K562 (cell line): ENCODE measurements around the gene POMT2. TPM values are rescaled to one million over a fixed set of nuclear protein-coding genes. Genes with fewer than 3 reads are reported as not detected.

Experiments used
- ATAC-seq: fragments of 200-7000 bp; cut with Tn5 transposase; 3 replicates; pipeline ENCODE4 v1.9.1; 2020; ENCODE audit warnings: moderate library complexity
- BruUV-seq: library from RNA; stranded (reverse); fragments of 400-500 nt; replicated peaks from 2 replicates; lab custom pipeline; 2021; lab: Mats Ljungman, UMichigan
- CTCF ChIA-PET: fragments of 300-600 bp; formaldehyde crosslinking; extraction: SDS; loops from one replicate; lab custom pipeline; 2021; ENCODE audit warnings: low intra/inter-chr PET ratio; lab: Yijun Ruan, JAX
- POLR2A ChIA-PET: fragments of 300-600, 350-650 bp; sonication (Branson Sonifier 250); formaldehyde crosslinking; extraction: SDS; loops from one replicate; lab custom pipeline; 2021; ENCODE audit warnings: antibody characterized with exemption, inconsistent platforms; lab: Yijun Ruan, JAX
- DNase-seq, 4 experiments: peaks; one replicate each; pipeline versions ENCODE4 v3.0.0 to v3.0.0-alpha.2; 2011 to 2018; ENCODE audit warnings: low spot score in 3 of 4, mixed read lengths in 3 of 4; ENCODE audit errors: extremely low read depth in 1 of 4
- FAIRE-seq: peaks from 2 replicates; lab custom pipeline; 2011; peaks lifted over from hg19 to GRCh38; lab: Jason Lieb, UNC
- H2AFZ ChIP-seq: 2 replicates; pipeline ENCODE4 v1.6.0; 2011; ENCODE audit warnings: low read depth, low read length, control low read depth, inconsistent platforms
- H3K27ac ChIP-seq: fragments of 200-600 bp; 3 replicates; pipeline ENCODE4 v1.8.0; 2011; ENCODE audit warnings: low read depth, mild to moderate bottlenecking, control low read depth, inconsistent platforms, low read length, moderate library complexity, mixed read lengths; ENCODE audit errors: extremely low read depth
- H3K27me3 ChIP-seq, 2 experiments: fragments of 300-600 bp in 1 of 2; 2 replicates in 1 of 2; 3 replicates in 1 of 2; pipeline versions ENCODE4 v1.6.0 to v1.8.0; 2011; ENCODE audit warnings: inconsistent platforms in 2 of 2, low read length in 2 of 2, mild to moderate bottlenecking in 1 of 2, mixed read lengths in 1 of 2, moderate library complexity in 1 of 2; ENCODE audit not compliant: control insufficient read depth in 2 of 2, insufficient read depth in 2 of 2
- H3K36me3 ChIP-seq: fragments of 300-600 bp; 3 replicates; pipeline ENCODE4 v1.8.0; 2011; ENCODE audit warnings: mild to moderate bottlenecking, low read length, inconsistent platforms; ENCODE audit not compliant: control insufficient read depth, insufficient read depth
- H3K4me1 ChIP-seq, 2 experiments: fragments of 200-600 bp in 1 of 2; replicated peaks in 1 of 2; 2 replicates in 1 of 2; 3 replicates in 1 of 2; pipeline versions ENCODE4 v1.5.1 to v1.8.0; 2011; ENCODE audit warnings: inconsistent platforms in 2 of 2, low read length in 2 of 2, mild to moderate bottlenecking in 1 of 2, mixed read lengths in 1 of 2, moderate library complexity in 1 of 2; ENCODE audit not compliant: control insufficient read depth in 2 of 2, insufficient read depth in 2 of 2
- H3K4me2 ChIP-seq: 2 replicates; pipeline ENCODE4 v1.6.1; 2011; ENCODE audit warnings: low read length, control low read depth, inconsistent platforms, mixed read lengths; ENCODE audit not compliant: insufficient read depth
- H3K4me3 ChIP-seq: fragments of 200-600 bp; sonication (generic), shearing (Covaris generic); 2 replicates; pipeline ENCODE4 v1.5.1; 2016; ENCODE audit warnings: control low read depth, inconsistent platforms
- H3K79me2 ChIP-seq: fragments of 200-600 bp; 3 replicates; pipeline ENCODE4 v1.8.0; 2011; ENCODE audit warnings: low read length, inconsistent platforms; ENCODE audit not compliant: control insufficient read depth, insufficient read depth
- H3K9ac ChIP-seq, 2 experiments: 2 replicates each; pipeline versions ENCODE4 v1.6.0 to v1.6.1; 2011; ENCODE audit warnings: low read depth in 2 of 2, low read length in 2 of 2, control low read depth in 1 of 2, inconsistent platforms in 1 of 2, mild to moderate bottlenecking in 1 of 2, mixed read lengths in 1 of 2; ENCODE audit not compliant: insufficient read depth in 1 of 2
- H3K9me1 ChIP-seq: one replicate; pipeline ENCODE4 v1.6.0; 2011; ENCODE audit warnings: inconsistent platforms, mild to moderate bottlenecking, low read length, moderate library complexity; ENCODE audit not compliant: control insufficient read depth, insufficient read depth
- H3K9me3 ChIP-seq: replicated peaks from 2 replicates; pipeline ENCODE4 v1.5.1; 2011; ENCODE audit warnings: low read depth, low read length, inconsistent platforms; ENCODE audit not compliant: control insufficient read depth, insufficient read depth
- H4K20me1 ChIP-seq: replicated peaks from 2 replicates; pipeline ENCODE4 v1.6.1; 2011; ENCODE audit warnings: low read length, inconsistent platforms, mixed read lengths; ENCODE audit not compliant: control insufficient read depth, insufficient read depth
- CBFA2T2 ChIP-seq: fragments of 450-650 bp; conservative IDR thresholded peaks from 2 replicates; pipeline ENCODE4 v1.6.1; 2017; ENCODE audit warnings: mild to moderate bottlenecking
- HMGXB4 ChIP-seq: sonication (generic); formaldehyde crosslinking; IDR thresholded peaks from 2 replicates; pipeline ENCODE4 v1.8.1; 2023; ENCODE audit warnings: mild to moderate bottlenecking, missing genetic modification reagents
- KAT2B ChIP-seq: IDR thresholded peaks from one replicate; pipeline ENCODE4 v1.6.1; 2012; ENCODE audit warnings: low read depth, mild to moderate bottlenecking, control low read depth, inconsistent platforms, low read length, moderate library complexity
- KLF10 ChIP-seq: fragments of 250-450 bp; sonication (Bioruptor Pico); IDR thresholded peaks from 2 replicates; pipeline ENCODE4 v1.6.1; 2021; ENCODE audit warnings: matching md5 sums
- MAFG ChIP-seq: fragments of 450-650 bp; conservative IDR thresholded peaks from 2 replicates; pipeline ENCODE4 v1.6.1; 2016; ENCODE audit warnings: missing genetic modification characterization, missing compliant biosample characterization
- MECOM ChIP-seq: fragments of 250-450 bp; sonication (Bioruptor Pico); IDR thresholded peaks from 2 replicates; pipeline ENCODE4 v1.8.0; 2022; ENCODE audit warnings: inconsistent platforms
- MTA2 ChIP-seq: fragments of 450-650 bp; IDR thresholded peaks from 2 replicates; pipeline ENCODE4 v1.6.1; 2016; ENCODE audit warnings: low read depth
- PCBP2 ChIP-seq: fragments of 200-400 bp; formaldehyde crosslinking; IDR thresholded peaks from 2 replicates; pipeline ENCODE4 v1.6.1; 2018; ENCODE audit warnings: low read length, low read depth, mild to moderate bottlenecking, moderate library complexity; ENCODE audit not compliant: poor library complexity, severe bottlenecking
- SOX6 ChIP-seq: fragments of 450-650 bp; IDR thresholded peaks from 2 replicates; pipeline ENCODE4 v1.6.1; 2014; ENCODE audit warnings: mild to moderate bottlenecking
- STAT5A ChIP-seq: IDR thresholded peaks from 2 replicates; pipeline ENCODE4 v1.6.1; 2012; ENCODE audit warnings: low read length, inconsistent platforms, borderline replicate concordance
- TAL1 ChIP-seq: fragments of 450-650 bp; IDR thresholded peaks from 2 replicates; pipeline ENCODE4 v1.6.1; 2016; ENCODE audit warnings: mild to moderate bottlenecking
- TCF3 ChIP-seq: sonication (generic); formaldehyde crosslinking; IDR thresholded peaks from 2 replicates; pipeline ENCODE4 v1.4.0; 2020; ENCODE audit warnings: mild to moderate bottlenecking, missing genetic modification reagents
- TFAP4 ChIP-seq: sonication (generic); formaldehyde crosslinking; IDR thresholded peaks from 2 replicates; pipeline ENCODE4 v1.8.0; 2022; ENCODE audit warnings: missing genetic modification reagents, mild to moderate bottlenecking, moderate library complexity, borderline replicate concordance
- ZKSCAN3 ChIP-seq: fragments of 250-450 bp; sonication (Bioruptor Pico); IDR thresholded peaks from 2 replicates; pipeline ENCODE4 v1.4.0; 2020
- ZNF174 ChIP-seq: fragments of 250-450 bp; sonication (Bioruptor Pico); IDR thresholded peaks from 2 replicates; pipeline ENCODE4 v1.4.0; 2020; ENCODE audit warnings: mild to moderate bottlenecking
- ZNF311 ChIP-seq: fragments of 250-450 bp; sonication (Bioruptor Pico); IDR thresholded peaks from 2 replicates; pipeline ENCODE4 v1.4.0; 2020; ENCODE audit warnings: mild to moderate bottlenecking, moderate library complexity
- ZNF395 ChIP-seq: fragments of 200-800 bp; sonication (Bioruptor generic); IDR thresholded peaks from 2 replicates; pipeline ENCODE4 v1.6.1; 2017; ENCODE audit warnings: missing genetic modification characterization, missing compliant biosample characterization
- WGBS: fragments of 100-300 bp; shearing (Covaris generic); methylation state at CpG from one replicate; pipeline ENCODE4 v1.1.6; 2016; ENCODE audit warnings: low coverage, mixed read lengths; ENCODE audit not compliant: insufficient coverage; ENCODE audit errors: missing lambda C conversion rate; 5-methylcytosine and 5-hydroxymethylcytosine counted together
- in situ Hi-C: fragments of 300-500 bp; cut with MboI; formaldehyde crosslinking; loops from 4 replicates; pipeline ENCODE4 v1.15.0; 2018; ENCODE audit warnings: inconsistent platforms, mixed read lengths
- intact Hi-C: fragments of 100-400 bp; cut with micrococcal nuclease; formaldehyde crosslinking; loops from 2 replicates; pipeline ENCODE4 v1.14.2; 2022
- polyA plus RNA-seq, 8 experiments: library from polyadenylated mRNA; depleted of rRNA in 4 of 8; stranded (reverse) in 5 of 8; unstranded in 3 of 8; fragments of >200 nt; fragmentation: Nextera tagmentation in 2 of 8; fragmentation: Illumina TruSeq in 1 of 8; extraction: Ambion mirVana in 2 of 8; extraction: Trizol in 1 of 8; gene quantifications; 2 replicates each; pipeline versions ENCODE4 v1.2.1 to v1.2.3, GENCODE V29; 2011 to 2014; ENCODE audit warnings: inconsistent platforms in 1 of 8, missing spikeins in 1 of 8
- total RNA-seq, 7 experiments: library from RNA; depleted of rRNA in 6 of 7; stranded (reverse); fragments of >200 nt in 6 of 7; fragmentation: Illumina TruSeq in 2 of 7; extraction: Trizol in 2 of 7; gene quantifications; 2 replicates each; pipeline versions ENCODE4 v1.2.1 to v1.2.3, GENCODE V29; 2011 to 2021; ENCODE audit warnings: low replicate concordance in 1 of 7

POMT2 gene
- total and polyA plus RNA-seq, 9 of the 15 experiments (the other 6 are each of a cell fraction or from before 2014, with no cell fraction given), result 0.39 to 16.6 (median 7.8) TPM

GRCh38 chr14:77314539-77315457 is 5.9 kb downstream of the POMT2 start:
- BruUV-seq, result no TSS peak
- no peak for FAIRE-seq
- H3K27me3 ChIP-seq, result no peaks in the 10 kb centered on the region
- H3K27ac ChIP-seq, result no peak overlapping the region
- 76% methylated on average over 7 of the region's 10 CpGs for WGBS
- peaks cover 0 to 4% of the 10 kb centered on the region in 2 experiments; a peak in 2 of 5 replicates for H3K4me1 ChIP-seq
- H2AFZ ChIP-seq, result no peak overlapping the region
- intact Hi-C loops, result no loop called here
- ATAC-seq, result no peak
- CTCF ChIA-PET, result interaction anchor here (1.6 to 2.2 kb wide), 2 partner anchors 11 to 14 kb away, joined by 4 to 11 read pairs; no protein-coding TSS in a partner anchor
- POLR2A ChIA-PET, result interaction anchor here (0.6 to 1.6 kb wide), 3 partner anchors 8 to 161 kb away, joined by 3 to 4 read pairs (median 3); no protein-coding TSS in a partner anchor
- no peaks in the 10 kb centered on the region for H3K9me3 ChIP-seq
- in situ Hi-C loops, result no loop called here
- no peak for DNase-seq
- TF ChIP-seq KLF10 (no peak), STAT5A (no peak), PCBP2 (no peak), ZNF395 (no peak), MTA2 (no peak), SOX6 (no peak), ZNF174 (no peak), TAL1 (no peak), MECOM (no peak), HMGXB4 (CRISPR knock-in tag) (no peak), TFAP4 (no peak), CBFA2T2 (no peak), ZNF311 (CRISPR knock-in tag) (no peak), ZKSCAN3 (CRISPR knock-in tag) (no peak), TCF3 (CRISPR knock-in tag) (no peak), KAT2B (no peak), MAFG (tag) (no peak)
- no peak overlapping the region for H3K4me2 ChIP-seq
- peaks cover 7% of the 10 kb centered on the region; the same call in 2 of the 3 replicates for H3K79me2 ChIP-seq
- H3K9me1 ChIP-seq, result peaks cover 3% of the 10 kb centered on the region
- H4K20me1 ChIP-seq, result 0 out of 2 replicates have a peak, but pooled peaks cover 3% of the 10 kb centered on the region
- peak overlapping the region in 1 of 2 experiments; percentile 1; a peak in 1 of 4 replicates for H3K9ac ChIP-seq
- H3K4me3 ChIP-seq, result no peak overlapping the region
- H3K36me3 ChIP-seq, result 0 out of 3 replicates have a peak, but pooled peaks cover 3% of the 10 kb centered on the region
